A673 (cell line): ENCODE results near the gene ADAMTSL3. TPM values are rescaled to one million over a fixed set of nuclear protein-coding genes. Genes with fewer than 3 reads are reported as not detected.

Source experiments
- BruUV-seq: library from RNA; stranded (reverse); fragments of 400-500 nt; replicated peaks from 2 replicates; lab custom pipeline; 2021; lab: Mats Ljungman, UMichigan
- CTCF ChIA-PET: fragments of 300-600 bp; sonication (Branson Sonifier 250); formaldehyde crosslinking; loops from one replicate; lab custom pipeline; 2022; ENCODE audit warnings: antibody characterized with exemption; lab: Charles Lee
- POLR2A ChIA-PET: fragments of 300-600 bp; sonication (Branson Sonifier 250); formaldehyde crosslinking; loops from one replicate; lab custom pipeline; 2022; ENCODE audit warnings: antibody characterized with exemption; ENCODE audit not compliant: low non-redundant PET; lab: Charles Lee
- DNase-seq: peaks from one replicate; pipeline ENCODE4 v3.0.0-alpha.2; 2015; ENCODE audit warnings: low spot score
- H3K27ac ChIP-seq: fragments of 200-600 bp; sonication (generic); 2 replicates; pipeline ENCODE4 v1.5.1; 2016; ENCODE audit warnings: mixed run types, low read depth, mild to moderate bottlenecking, mixed read lengths, antibody characterized with exemption, low read length; ENCODE audit not compliant: poor library complexity, severe bottlenecking
- H3K27me3 ChIP-seq: fragments of 200-600 bp; sonication (generic); replicated peaks from 2 replicates; pipeline ENCODE4 v1.6.1; 2017; ENCODE audit warnings: mixed run types, low read depth, mild to moderate bottlenecking, mixed read lengths, antibody characterized with exemption, low read length; ENCODE audit not compliant: insufficient read depth, poor library complexity
- H3K36me3 ChIP-seq: fragments of 200-600 bp; sonication (generic); 2 replicates; pipeline ENCODE4 v1.6.1; 2016; ENCODE audit warnings: mixed run types, mild to moderate bottlenecking, mixed read lengths, antibody characterized with exemption, low read length; ENCODE audit not compliant: insufficient read depth, poor library complexity, severe bottlenecking
- H3K4me1 ChIP-seq: fragments of 200-600 bp; sonication (generic); 2 replicates; pipeline ENCODE4 v1.6.1; 2017; ENCODE audit warnings: mixed run types, mild to moderate bottlenecking, mixed read lengths, antibody characterized with exemption, low read length; ENCODE audit not compliant: insufficient read depth, poor library complexity, severe bottlenecking
- H3K4me3 ChIP-seq: fragments of 200-600 bp; sonication (generic); 2 replicates; pipeline ENCODE4 v1.5.1; 2016; ENCODE audit warnings: low read depth, mixed run types, mild to moderate bottlenecking, mixed read lengths, low read length; ENCODE audit not compliant: poor library complexity, severe bottlenecking
- H3K9me3 ChIP-seq: fragments of 200-600 bp; sonication (generic); 2 replicates; pipeline ENCODE4 v1.6.1; 2016; ENCODE audit warnings: mixed run types, low read depth, mild to moderate bottlenecking, mixed read lengths, antibody characterized with exemption, low read length; ENCODE audit not compliant: poor library complexity, severe bottlenecking
- EZH2 ChIP-seq: fragments of 200-600 bp; sonication (generic); IDR thresholded peaks from 2 replicates; pipeline ENCODE4 v1.6.1; 2017; ENCODE audit warnings: borderline replicate concordance, low read depth, mild to moderate bottlenecking, mixed read lengths, antibody characterized with exemption, low read length; ENCODE audit not compliant: poor library complexity, severe bottlenecking
- intact Hi-C: fragments of 100-400 bp; cut with micrococcal nuclease; formaldehyde crosslinking; loops from one replicate; pipeline ENCODE4 v1.10.0; 2022; ENCODE audit not compliant: unreplicated experiment
- total RNA-seq: library from RNA; stranded (reverse); gene quantifications from 2 replicates; pipeline ENCODE4 v1.2.3, GENCODE V29; 2021
- TF ChIP-seq, protein P1 (sequence below): fragments of 300-800, 200-600 bp; sonication (generic); conservative IDR thresholded peaks from 2 replicates; pipeline ENCODE4 v1.5.1; 2017; ENCODE audit warnings: low read depth, mild to moderate bottlenecking, antibody characterized with exemption, low read length, moderate library complexity, mixed read lengths

The ADAMTSL3 gene
- total RNA-seq, 1 experiment from 2014 or later = 0.95 TPM

GRCh38 chr15:83783227-83783626 lies 129.3 kb downstream of the ADAMTSL3 start:
- CTCF ChIA-PET = no interaction called here
- TF ChIP-seq, protein P1, sequence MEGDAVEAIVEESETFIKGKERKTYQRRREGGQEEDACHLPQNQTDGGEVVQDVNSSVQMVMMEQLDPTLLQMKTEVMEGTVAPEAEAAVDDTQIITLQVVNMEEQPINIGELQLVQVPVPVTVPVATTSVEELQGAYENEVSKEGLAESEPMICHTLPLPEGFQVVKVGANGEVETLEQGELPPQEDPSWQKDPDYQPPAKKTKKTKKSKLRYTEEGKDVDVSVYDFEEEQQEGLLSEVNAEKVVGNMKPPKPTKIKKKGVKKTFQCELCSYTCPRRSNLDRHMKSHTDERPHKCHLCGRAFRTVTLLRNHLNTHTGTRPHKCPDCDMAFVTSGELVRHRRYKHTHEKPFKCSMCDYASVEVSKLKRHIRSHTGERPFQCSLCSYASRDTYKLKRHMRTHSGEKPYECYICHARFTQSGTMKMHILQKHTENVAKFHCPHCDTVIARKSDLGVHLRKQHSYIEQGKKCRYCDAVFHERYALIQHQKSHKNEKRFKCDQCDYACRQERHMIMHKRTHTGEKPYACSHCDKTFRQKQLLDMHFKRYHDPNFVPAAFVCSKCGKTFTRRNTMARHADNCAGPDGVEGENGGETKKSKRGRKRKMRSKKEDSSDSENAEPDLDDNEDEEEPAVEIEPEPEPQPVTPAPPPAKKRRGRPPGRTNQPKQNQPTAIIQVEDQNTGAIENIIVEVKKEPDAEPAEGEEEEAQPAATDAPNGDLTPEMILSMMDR = no peak
- no peak for TF ChIP-seq EZH2
- no peak overlapping the region for H3K4me3 ChIP-seq
- BruUV-seq = no TSS peak
- POLR2A ChIA-PET = no interaction called here
- intact Hi-C loops = no loop called here
- no peak overlapping the region for H3K27ac ChIP-seq
- no peaks in the 10 kb centered on the region for H3K36me3 ChIP-seq
- H3K9me3 ChIP-seq = no peaks in the 10 kb centered on the region
- DNase-seq = no peak
- H3K27me3 ChIP-seq = no peaks in the 10 kb centered on the region
- no peaks in the 10 kb centered on the region for H3K4me1 ChIP-seq

DNA sequence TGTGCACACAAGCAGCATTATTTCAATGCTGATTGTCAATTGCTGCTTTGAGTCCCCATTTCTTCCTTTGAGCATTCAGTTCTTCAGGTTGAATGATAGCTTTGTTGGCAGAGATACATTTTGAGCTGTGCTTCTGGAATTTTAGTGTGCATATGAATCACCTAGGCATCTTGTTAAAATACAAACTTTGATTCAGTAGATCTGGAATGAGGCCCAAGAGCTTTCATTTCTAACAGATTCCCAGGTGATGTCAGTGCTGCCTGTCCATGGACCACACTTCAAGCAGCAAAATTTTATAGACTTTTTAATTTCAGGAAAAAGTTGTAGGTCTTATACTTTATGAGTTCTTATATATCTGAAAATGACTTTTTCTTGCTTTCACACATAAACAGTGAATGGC lies 131.1 kb downstream of the ADAMTSL3 start:
- no peak for DNase-seq
- Histone ChIP-seq H3K27me3 (no peaks in the 10 kb centered on the region), H3K9me3 (no peaks in the 10 kb centered on the region), H3K36me3 (no peaks in the 10 kb centered on the region), H3K4me3 (no peak overlapping the region), H3K27ac (no peak overlapping the region), H3K4me1 (no peaks in the 10 kb centered on the region)
- intact Hi-C loops = no loop called here
- ChIA-PET CTCF (no interaction called here), POLR2A (no interaction called here)
- no TSS peak for BruUV-seq
- no peak for TF ChIP-seq EZH2
- TF ChIP-seq, protein P1 = no peak

GRCh38 chr15:83786336-83786735 lies 132.4 kb downstream of the ADAMTSL3 start:
- Histone ChIP-seq H3K4me3 (no peak overlapping the region), H3K27me3 (no peaks in the 10 kb centered on the region), H3K4me1 (no peaks in the 10 kb centered on the region), H3K27ac (no peak overlapping the region), H3K36me3 (no peaks in the 10 kb centered on the region), H3K9me3 (no peaks in the 10 kb centered on the region)
- BruUV-seq = no TSS peak
- POLR2A ChIA-PET = no interaction called here
- CTCF ChIA-PET = no interaction called here
- DNase-seq = no peak
- intact Hi-C loops = no loop called here
- no peak for TF ChIP-seq EZH2
- TF ChIP-seq, protein P1 = no peak
